ENCODE results near the gene PLA2G10. TPM values are rescaled to one million over a fixed set of nuclear protein-coding genes. Genes with fewer than 3 reads are reported as not detected.

The PLA2G10 gene
- total and polyA plus RNA-seq, 2 experiments from 2014 or later: 0.30 to 2.3 TPM

DNA sequence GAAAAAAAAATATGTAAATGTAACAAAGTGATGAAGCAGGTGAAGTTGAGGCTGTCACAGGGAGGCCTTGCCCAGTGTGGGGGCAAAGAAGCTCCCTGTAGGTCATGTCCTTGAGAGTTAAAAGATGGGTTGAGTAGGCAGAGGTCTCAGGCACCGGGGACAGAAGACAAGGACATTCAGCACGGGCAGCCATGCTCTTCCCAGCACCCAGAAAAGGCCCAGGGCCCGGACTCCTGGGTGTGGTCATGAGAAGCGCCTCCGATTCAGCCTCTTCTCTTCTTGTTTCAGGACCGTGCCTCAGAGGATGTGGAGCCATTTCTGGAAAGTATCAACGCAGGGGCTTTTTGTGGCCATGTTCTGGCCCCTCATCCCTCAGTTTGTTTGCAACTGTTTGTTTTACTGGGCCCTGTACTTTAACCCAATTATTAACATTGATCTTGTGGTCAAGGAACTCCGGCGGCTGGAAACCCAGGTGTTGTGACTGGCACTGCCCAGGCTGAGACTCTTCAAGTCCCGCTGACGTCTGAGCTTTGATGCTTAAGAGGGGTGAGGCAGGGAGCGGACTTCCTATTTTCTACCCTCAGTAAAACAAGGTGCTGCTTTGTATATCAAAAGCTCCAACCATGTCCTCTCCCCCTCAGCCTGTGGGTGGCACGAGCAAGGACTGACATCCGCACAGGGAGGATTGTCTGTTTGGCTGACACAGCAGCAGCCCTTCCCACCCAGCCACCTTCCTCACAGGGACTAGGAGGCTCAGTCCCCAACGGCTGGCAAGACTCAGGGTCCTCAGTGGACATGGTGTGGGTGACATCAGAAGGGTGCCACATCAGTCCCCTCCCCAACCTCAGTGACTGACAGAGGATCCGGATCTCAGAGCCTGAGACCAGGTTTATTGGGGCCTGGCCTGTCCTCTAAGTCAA, 26.5 kb downstream of the PLA2G10 start:
- H3K9me3 ChIP-seq (ENCODE audit: low read depth): no peaks in the 10 kb centered on the region
- WGBS (ENCODE audit: low lambda C conversion rate, missing lambda C conversion rate): 89% methylated on average over 16 of the region's 16 CpGs

GRCh38 chr16:14658063-14658462, 36.0 kb downstream of the PLA2G10 start:
- Histone ChIP-seq H3K4me2 (no peak overlapping the region), H3K36me3 (replicated peaks; ENCODE audit: insufficient read depth, low read depth) (no peaks in the 10 kb centered on the region), H3K4me3 (no peak overlapping the region), H3K27me3 (no peaks in the 10 kb centered on the region), H4K20me1 (ENCODE audit: insufficient read depth, poor library complexity, severe bottlenecking) (no peaks in the 10 kb centered on the region), H2AFZ (no peak overlapping the region), H3K9me3 (ENCODE audit: low read depth) (no peaks in the 10 kb centered on the region), H3K79me2 (no peaks in the 10 kb centered on the region), H3K4me1 (ENCODE audit: insufficient read depth) (peaks cover 6% of the 10 kb centered on the region), H3K27ac (no peak overlapping the region), H3K9me2 (replicated peaks; ENCODE audit: insufficient read depth) (no peaks in the 10 kb centered on the region)
- 88% methylated on average over 2 of the region's 2 CpGs for WGBS (ENCODE audit: low lambda C conversion rate, missing lambda C conversion rate)
- no peak for DNase-seq (ENCODE audit: low spot score)
- TF ChIP-seq EZH2phosphoT487 (IDR thresholded peaks at IDR 0.05; ENCODE audit: low read depth, severe bottlenecking, unreplicated experiment) (no peak), EZH2 (IDR thresholded peaks at IDR 0.05; ENCODE audit: borderline replicate concordance) (no peak)
- TF ChIP-seq, protein P1, sequence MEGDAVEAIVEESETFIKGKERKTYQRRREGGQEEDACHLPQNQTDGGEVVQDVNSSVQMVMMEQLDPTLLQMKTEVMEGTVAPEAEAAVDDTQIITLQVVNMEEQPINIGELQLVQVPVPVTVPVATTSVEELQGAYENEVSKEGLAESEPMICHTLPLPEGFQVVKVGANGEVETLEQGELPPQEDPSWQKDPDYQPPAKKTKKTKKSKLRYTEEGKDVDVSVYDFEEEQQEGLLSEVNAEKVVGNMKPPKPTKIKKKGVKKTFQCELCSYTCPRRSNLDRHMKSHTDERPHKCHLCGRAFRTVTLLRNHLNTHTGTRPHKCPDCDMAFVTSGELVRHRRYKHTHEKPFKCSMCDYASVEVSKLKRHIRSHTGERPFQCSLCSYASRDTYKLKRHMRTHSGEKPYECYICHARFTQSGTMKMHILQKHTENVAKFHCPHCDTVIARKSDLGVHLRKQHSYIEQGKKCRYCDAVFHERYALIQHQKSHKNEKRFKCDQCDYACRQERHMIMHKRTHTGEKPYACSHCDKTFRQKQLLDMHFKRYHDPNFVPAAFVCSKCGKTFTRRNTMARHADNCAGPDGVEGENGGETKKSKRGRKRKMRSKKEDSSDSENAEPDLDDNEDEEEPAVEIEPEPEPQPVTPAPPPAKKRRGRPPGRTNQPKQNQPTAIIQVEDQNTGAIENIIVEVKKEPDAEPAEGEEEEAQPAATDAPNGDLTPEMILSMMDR (IDR thresholded peaks at IDR 0.05; ENCODE audit: poor library complexity): no peak

More for the DNA sequence above, 26.5 kb downstream of the PLA2G10 start:
- H4K20me1 ChIP-seq (ENCODE audit: insufficient read depth, poor library complexity, severe bottlenecking): no peaks in the 10 kb centered on the region
- H3K4me2 ChIP-seq: no peak overlapping the region
- no peak overlapping the region for H3K4me3 ChIP-seq
- no peaks in the 10 kb centered on the region for H3K36me3 ChIP-seq (replicated peaks; ENCODE audit: insufficient read depth, low read depth)
- no peaks in the 10 kb centered on the region for H3K9me2 ChIP-seq (replicated peaks; ENCODE audit: insufficient read depth)
- H3K27ac ChIP-seq: no peak overlapping the region
- DNase-seq (ENCODE audit: low spot score): no peak
- no peaks in the 10 kb centered on the region for H3K27me3 ChIP-seq
- TF ChIP-seq EZH2 (IDR thresholded peaks at IDR 0.05; ENCODE audit: borderline replicate concordance): no peak
- TF ChIP-seq, protein P1 (IDR thresholded peaks at IDR 0.05; ENCODE audit: poor library complexity): no peak
- no peak for TF ChIP-seq EZH2phosphoT487 (IDR thresholded peaks at IDR 0.05; ENCODE audit: low read depth, severe bottlenecking, unreplicated experiment)
- H2AFZ ChIP-seq: no peak overlapping the region
- no peaks in the 10 kb centered on the region for H3K79me2 ChIP-seq
- H3K4me1 ChIP-seq (ENCODE audit: insufficient read depth): peaks cover 4% of the 10 kb centered on the region

GRCh38 chr16:14652726-14653125, 41.4 kb downstream of the PLA2G10 start:
- Histone ChIP-seq H3K27ac (no peak overlapping the region), H4K20me1 (ENCODE audit: insufficient read depth, poor library complexity, severe bottlenecking) (peaks cover 2% of the 10 kb centered on the region), H3K36me3 (replicated peaks; ENCODE audit: insufficient read depth, low read depth) (no peaks in the 10 kb centered on the region), H3K9me3 (ENCODE audit: low read depth) (no peaks in the 10 kb centered on the region), H3K9me2 (replicated peaks; ENCODE audit: insufficient read depth) (no peaks in the 10 kb centered on the region), H2AFZ (no peak overlapping the region), H3K27me3 (no peaks in the 10 kb centered on the region), H3K79me2 (no peaks in the 10 kb centered on the region), H3K4me3 (no peak overlapping the region), H3K4me2 (no peak overlapping the region), H3K4me1 (ENCODE audit: insufficient read depth) (peaks cover 6% of the 10 kb centered on the region)
- WGBS (ENCODE audit: low lambda C conversion rate, missing lambda C conversion rate): 96% methylated on average over 2 of the region's 2 CpGs
- TF ChIP-seq EZH2phosphoT487 (IDR thresholded peaks at IDR 0.05; ENCODE audit: low read depth, severe bottlenecking, unreplicated experiment) (no peak), EZH2 (IDR thresholded peaks at IDR 0.05; ENCODE audit: borderline replicate concordance) (no peak)
- TF ChIP-seq, protein P1 (IDR thresholded peaks at IDR 0.05; ENCODE audit: poor library complexity): no peak
- no peak for DNase-seq (ENCODE audit: low spot score)
